ENCODE measurements around the gene PBXIP1. TPM values are rescaled to one million over a fixed set of nuclear protein-coding genes. Genes with fewer than 3 reads are reported as not detected.

The PBXIP1 gene
- total RNA-seq, 1 donor = 52.2 TPM

DNA sequence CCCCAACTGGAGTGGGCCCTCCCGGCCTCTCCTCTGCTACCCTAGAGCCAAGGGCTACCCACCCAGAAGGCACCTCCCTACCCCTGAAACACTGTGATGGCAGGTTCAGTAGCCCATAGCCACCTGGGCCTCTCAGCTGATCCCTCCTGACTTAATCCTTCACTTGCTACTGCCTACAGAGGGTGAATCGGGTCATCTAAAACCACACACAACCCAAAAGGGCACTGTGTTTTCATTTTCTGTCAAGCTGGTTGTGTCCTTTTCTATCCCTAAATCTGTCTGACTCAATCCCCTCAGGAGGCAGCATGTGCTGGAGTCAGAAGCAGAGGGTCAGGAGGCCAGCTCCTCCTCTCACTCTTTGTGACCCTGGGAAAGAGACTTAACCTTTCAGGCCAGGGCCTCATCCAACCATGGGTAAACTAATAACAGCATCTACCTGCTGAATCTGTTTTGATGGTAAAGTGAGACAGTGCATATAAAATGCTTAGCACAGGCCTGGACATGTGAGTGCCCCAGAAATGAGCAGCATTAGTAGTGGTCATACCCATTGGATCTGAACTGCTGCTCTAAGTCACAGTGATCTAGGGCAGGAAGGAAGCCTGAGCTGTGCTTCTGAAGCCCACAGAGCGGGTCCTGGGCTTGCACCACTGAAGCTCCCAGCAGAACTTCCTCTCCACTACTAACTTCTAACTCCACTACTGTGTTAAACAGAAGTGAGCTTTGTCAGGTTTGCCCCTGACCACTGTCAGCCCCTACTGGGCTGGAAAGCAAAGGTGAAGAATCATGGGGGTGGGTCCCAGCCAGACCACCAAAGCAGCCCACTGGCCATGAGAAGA is 30.3 kb downstream of the PBXIP1 start:
- H3K4me3 ChIP-seq (ENCODE audit: low read depth, low read length) = no peak overlapping the region
- TF ChIP-seq, protein P1, sequence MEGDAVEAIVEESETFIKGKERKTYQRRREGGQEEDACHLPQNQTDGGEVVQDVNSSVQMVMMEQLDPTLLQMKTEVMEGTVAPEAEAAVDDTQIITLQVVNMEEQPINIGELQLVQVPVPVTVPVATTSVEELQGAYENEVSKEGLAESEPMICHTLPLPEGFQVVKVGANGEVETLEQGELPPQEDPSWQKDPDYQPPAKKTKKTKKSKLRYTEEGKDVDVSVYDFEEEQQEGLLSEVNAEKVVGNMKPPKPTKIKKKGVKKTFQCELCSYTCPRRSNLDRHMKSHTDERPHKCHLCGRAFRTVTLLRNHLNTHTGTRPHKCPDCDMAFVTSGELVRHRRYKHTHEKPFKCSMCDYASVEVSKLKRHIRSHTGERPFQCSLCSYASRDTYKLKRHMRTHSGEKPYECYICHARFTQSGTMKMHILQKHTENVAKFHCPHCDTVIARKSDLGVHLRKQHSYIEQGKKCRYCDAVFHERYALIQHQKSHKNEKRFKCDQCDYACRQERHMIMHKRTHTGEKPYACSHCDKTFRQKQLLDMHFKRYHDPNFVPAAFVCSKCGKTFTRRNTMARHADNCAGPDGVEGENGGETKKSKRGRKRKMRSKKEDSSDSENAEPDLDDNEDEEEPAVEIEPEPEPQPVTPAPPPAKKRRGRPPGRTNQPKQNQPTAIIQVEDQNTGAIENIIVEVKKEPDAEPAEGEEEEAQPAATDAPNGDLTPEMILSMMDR (IDR thresholded peaks at IDR 0.05; ENCODE audit: insufficient read depth, low read depth, low read length) = no peak
- no peak for DNase-seq (ENCODE audit: low read depth)

DNA sequence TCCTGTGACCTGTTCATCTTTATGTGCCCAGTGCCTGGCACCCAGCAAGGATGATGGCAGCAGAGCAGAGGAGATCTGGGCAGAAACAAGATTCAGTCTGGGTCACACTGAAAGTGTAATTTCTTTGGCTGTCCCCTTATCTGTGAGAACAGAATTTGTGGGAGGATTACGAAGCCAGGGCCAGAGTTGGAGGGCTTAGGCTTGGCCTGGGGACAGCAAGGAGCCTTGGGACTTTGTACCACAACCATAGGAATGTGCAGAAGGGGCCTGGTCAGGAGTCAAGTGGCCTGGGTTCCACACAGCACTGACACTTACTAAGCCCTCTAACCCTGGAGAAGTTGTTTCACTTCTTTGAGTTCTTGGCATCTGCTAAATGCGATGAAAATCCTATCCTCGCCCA is 32.2 kb downstream of the PBXIP1 start:
- no peak for DNase-seq (ENCODE audit: low read depth)
- H3K4me3 ChIP-seq (ENCODE audit: low read depth, low read length) = no peak overlapping the region
- TF ChIP-seq, protein P1 (IDR thresholded peaks at IDR 0.05; ENCODE audit: insufficient read depth, low read depth, low read length) = no peak

DNA sequence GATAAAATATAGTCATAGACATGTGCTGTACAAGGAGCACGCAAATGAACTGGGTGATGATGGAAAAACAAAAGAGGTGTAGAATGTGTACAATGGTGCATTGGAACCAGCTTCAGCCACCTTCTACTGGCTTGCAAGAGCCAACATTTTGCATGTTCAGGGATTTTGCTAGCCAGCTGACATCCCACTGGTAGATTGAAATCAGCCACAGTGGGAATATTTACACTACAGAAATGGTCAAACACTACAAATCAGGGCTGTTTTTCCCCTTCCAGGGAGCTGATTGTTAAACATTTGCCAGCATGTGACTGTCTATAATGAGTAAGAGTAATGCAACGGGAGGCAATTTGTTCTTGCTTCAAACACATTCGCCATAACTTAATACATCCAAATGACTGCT is 42.6 kb downstream of the PBXIP1 start:
- TF ChIP-seq, protein P1 (IDR thresholded peaks at IDR 0.05; ENCODE audit: insufficient read depth, low read depth, low read length) = no peak
- DNase-seq (ENCODE audit: low read depth) = no peak
- no peak overlapping the region for H3K4me3 ChIP-seq (ENCODE audit: low read depth, low read length)

DNA sequence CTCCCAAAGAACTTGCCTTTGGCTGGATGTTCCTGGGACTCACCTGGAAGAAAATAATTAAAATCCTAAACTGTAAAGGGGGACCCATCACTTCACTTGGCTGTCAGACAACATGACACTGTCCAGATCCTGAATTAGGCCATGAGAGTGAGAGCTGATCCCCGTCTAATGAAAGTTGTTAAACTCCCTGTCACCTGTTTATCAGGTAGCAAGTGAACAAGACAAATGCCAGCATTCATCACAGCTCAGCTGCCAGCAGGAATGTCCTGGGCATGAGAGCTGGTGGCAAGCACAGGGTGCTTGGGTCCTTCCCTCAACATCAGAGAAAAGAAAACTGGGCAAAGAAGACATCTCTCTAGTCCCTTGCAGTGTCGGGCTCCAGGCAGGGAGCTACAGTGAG is 43.1 kb downstream of the PBXIP1 start:
- TF ChIP-seq, protein P1 (IDR thresholded peaks at IDR 0.05; ENCODE audit: insufficient read depth, low read depth, low read length) = no peak
- DNase-seq (ENCODE audit: low read depth) = no peak
- H3K4me3 ChIP-seq (ENCODE audit: low read depth, low read length) = no peak overlapping the region

DNA sequence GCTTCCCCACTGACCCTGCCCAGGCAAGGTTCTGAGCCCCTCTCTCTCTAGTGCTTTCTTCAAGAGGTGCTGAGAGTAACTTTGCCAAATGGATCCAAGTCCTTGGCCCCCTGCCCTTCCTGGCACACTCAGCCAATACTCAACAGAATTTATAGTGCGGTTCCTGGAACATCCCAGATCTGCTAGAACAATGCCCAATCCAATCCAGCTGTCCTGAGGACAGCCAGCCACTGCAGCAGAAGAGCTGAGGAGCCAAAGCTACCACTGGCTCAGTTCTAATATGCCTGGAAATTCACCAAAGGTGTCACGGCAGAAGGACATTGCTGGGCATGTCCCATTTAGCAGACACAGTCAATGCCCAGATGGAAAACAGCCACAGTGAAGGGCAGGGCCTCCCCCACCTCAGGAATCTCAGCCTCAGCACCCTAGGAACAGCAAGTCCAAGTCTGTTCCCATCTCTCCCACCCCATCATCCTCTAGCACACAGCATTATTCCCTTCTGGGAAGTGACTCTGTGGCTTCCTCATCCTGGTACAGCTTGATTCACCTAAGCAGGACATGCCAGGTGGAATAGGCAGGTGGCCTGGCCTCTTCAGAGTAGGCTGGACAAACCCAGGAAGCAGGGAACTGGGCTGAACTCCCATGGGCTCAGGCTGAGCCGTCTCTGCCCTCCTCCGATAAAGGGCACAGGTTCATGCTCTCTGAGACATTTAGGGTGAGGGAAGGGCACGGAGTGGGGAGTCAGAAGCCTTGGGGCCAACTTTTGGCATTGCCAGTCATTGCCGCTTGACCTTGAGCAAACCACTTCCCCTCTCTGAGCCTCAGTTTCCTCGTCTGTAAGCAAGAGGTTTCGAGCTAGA is 44.0 kb downstream of the PBXIP1 start:
- DNase-seq (ENCODE audit: low read depth) = no peak
- H3K4me3 ChIP-seq (ENCODE audit: low read depth, low read length) = no peak overlapping the region
- TF ChIP-seq, protein P1 (IDR thresholded peaks at IDR 0.05; ENCODE audit: insufficient read depth, low read depth, low read length) = no peak

DNA sequence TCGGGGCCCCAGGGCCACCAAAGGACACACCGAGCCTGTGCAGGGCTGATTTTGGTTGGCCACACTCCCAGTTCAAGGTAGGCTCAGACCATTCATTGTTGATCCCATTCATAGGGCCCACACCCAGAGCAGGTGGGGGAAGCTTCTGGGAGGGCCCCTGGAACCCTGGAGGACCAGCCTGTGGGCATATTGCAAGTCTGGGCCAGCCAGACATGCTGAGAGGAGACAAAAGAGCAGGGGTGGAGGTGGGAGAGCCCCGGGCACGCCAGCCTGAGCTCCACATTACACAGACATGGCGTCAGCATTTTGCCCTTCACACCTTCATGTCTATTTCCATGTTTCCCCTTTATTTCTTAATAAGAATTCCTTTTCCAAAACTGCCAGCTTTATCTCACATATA is 45.0 kb downstream of the PBXIP1 start:
- H3K4me3 ChIP-seq (ENCODE audit: low read depth, low read length) = no peak overlapping the region
- TF ChIP-seq, protein P1 (IDR thresholded peaks at IDR 0.05; ENCODE audit: insufficient read depth, low read depth, low read length) = no peak
- no peak for DNase-seq (ENCODE audit: low read depth)
